HG03469 (cell line): ENCODE measurements around the gene LIPT2.

Source experiments
- ATAC-seq: cut with Tn5 transposase; IDR thresholded peaks from one replicate; pipeline ENCODE4 v1.9.1; 2021; ENCODE audit warnings: mild to moderate bottlenecking, moderate library complexity, moderate number of reproducible peaks; ENCODE audit not compliant: unreplicated experiment

LIPT2 gene

DNA sequence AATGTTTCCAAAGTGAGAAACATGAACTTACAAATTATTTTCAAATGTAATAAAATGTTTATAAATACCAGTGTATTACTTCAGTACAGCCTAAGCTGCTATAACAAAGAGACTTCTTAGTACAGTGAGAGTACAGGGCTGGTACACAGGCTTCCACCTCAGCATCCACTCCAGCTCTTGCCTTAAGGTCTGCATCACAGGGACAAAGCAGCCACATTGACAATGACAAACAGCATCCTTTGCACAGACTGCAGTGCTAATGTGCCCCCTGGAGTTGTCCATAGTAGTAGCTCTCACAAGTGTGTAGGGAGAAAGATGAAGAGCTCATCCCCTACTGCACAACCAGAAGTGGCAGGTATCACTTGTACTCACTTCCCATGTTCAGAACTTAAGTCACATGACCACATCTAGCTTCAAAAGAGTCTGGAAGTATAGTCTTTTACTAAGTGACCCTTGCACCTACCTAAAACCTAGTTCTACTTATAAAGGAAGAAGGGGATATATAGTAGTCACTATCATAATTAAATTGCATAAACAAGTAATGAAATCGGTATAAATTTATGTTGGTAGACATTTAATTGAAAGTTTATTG lies 10.7 kb upstream of the LIPT2 start:
- ATAC-seq, result no peak

GRCh38 chr11:74494916-74495315 lies 1.4 kb upstream of the LIPT2 start:
- no peak for ATAC-seq

GRCh38 chr11:74493791-74494630 lies 487 bp upstream of the LIPT2 start:
- no peak for ATAC-seq

GRCh38 chr11:74492084-74492483 lies 1.4 kb downstream of the LIPT2 start:
- no peak for ATAC-seq

- no peak for ATAC-seq
These were observed 2.6 kb downstream of the LIPT2 start for GRCh38 chr11:74490941-74491340.

GRCh38 chr11:74487875-74488274 lies 5.6 kb downstream of the LIPT2 start:
- ATAC-seq, result no peak

- no peak for ATAC-seq
These were observed 7.7 kb downstream of the LIPT2 start for GRCh38 chr11:74485868-74486267.

DNA sequence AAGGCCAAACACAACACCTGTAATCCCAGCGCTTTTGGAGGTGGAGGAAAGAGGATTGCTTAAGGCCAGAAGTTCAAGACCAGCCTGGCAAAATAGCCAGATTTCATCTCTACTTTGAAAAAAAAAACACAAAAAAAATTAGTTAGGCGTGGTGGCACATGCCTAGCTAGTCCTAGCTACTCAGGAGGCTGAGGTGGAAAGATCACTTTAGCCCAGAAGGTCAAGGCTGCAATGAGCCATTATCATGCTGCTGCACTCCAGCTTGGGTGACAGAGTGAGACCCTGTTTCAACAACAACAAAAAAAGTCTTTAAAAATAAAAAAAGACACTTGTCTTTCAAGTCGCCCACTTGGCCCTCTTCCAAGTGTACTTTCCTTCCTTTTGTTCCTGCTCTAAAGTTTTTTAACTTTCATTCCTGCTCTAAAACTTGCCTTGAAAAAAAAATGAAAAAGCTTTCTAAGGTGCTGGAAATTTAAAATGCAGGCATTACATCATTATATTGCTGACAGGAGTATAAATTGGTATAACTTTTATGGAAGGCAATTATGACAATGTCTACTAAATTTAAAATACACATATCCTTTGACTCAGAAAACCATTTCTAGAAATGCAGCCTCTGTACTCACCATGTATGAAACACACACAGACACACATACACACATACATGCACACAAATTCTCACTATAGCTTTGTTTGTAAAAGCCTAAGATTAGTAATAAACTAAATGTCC lies 12.7 kb downstream of the LIPT2 start:
- ATAC-seq, result no peak

DNA sequence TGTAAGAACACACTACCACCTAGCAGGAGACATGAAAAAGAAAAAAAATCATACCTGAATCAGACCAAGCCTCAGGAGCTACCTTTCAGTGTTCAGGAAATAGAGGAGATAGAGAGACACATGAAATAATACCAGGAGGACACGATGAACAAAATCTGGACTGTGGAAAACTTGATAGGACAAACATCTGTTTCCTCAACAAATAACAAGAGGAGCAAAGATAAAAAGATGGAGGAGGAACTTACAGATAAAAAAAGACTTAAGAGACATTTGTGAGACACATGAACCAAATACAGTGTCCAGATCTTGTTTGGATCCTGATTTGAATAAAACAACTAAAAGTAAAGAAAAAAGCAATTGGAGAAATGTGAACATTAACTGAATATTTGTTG lies 13.8 kb downstream of the LIPT2 start:
- no peak for ATAC-seq

DNA sequence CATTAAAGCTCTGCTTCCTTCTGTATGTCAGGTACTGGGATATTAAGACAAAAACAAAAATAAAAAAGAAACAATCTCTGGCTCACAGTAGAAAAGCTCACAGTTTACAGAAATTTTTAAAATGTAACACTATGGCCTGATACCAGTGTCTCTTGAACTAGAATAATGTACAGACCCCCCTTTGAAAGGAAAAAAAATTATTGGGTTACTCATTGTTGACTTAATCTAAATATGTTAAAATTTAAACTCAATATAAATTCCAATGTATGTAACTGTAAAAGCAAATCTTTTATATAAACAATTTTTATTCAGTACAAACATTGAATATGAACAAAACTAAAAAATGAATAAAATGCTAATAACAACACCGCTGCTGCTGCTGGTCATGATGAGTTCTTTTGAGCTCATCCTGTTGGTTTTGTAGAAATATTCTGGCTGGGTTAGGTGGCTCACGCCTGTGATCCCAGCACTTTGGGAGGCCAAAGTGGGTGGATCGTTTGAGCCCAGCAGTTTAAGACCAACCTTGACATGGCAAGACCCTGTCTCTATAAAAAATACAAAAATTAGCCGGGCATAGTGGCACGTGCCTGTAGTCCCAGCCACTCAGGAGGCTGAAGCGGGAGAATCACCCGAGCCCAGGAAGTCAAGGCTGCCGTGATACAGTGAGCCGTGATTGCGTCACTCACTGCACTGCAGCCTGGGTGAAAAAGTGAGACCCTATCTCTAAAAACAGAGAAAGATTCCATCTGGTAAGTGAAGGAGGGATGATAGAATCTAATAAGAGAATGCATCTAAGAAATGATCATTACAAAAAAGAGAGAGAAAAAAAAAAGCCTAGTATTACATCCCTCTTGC lies 14.4 kb downstream of the LIPT2 start:
- ATAC-seq, result no peak

DNA sequence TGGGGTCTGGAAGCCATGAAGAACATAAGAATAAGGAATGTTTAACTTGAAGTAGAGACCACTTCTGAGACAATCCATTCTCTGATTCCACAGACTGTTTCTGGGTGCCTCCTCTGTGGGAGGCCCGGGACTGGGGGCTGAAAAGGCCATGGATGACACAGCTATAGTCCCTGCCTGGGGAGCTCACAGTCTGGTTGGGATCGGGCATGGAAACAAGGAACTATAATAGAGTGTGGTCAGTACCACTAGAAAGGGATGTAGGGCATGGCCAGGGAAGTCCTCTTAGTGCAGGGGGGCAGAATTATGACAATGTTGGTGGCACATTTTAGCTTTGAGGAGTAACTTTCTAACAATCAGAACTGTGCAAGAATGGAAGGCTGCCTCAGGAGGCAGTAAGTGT lies 17.0 kb downstream of the LIPT2 start:
- no peak for ATAC-seq

DNA sequence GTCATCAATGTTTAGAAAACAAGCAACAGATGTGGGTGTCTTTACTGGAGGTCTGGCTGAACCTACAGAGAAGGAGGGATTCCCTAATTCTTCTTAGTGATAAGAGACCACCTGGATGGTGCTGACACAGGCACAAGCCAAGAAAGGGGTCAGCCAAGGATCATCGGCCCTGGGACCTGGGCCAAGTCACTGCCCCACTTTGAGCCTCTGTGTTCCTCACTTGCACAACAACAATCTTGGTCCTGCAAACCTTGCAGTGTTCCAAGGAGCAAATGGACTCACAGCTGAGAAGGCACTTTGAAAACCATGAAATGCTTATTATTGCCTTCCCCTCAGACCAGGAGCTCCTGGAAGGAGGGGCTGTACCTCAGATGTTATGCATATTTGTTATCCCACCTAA lies 19.2 kb downstream of the LIPT2 start:
- no peak for ATAC-seq

GRCh38 chr11:74473382-74474173 lies 19.9 kb downstream of the LIPT2 start:
- no peak for ATAC-seq

- no peak for ATAC-seq
These were observed 21.7 kb downstream of the LIPT2 start for GRCh38 chr11:74471668-74472429.

DNA sequence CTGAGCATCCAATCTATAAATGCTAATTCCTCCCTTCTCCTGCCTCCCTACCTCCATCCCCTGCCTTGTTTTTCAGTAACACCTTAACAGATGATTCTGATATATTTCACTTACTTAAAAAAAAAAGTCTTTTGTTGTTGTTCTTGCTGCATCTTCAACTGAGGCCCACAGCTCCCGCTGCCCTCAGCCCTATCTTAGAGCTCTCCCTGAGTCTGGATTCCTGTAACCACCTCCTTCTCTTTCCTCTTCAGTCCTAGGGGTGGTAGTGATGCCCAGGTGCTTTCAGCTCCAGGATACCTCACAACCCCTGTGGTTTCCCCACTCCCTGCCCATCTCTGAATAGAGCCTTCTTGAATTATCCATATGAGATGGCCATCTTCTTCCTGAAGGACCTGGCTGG lies 22.5 kb downstream of the LIPT2 start:
- ATAC-seq, result no peak

DNA sequence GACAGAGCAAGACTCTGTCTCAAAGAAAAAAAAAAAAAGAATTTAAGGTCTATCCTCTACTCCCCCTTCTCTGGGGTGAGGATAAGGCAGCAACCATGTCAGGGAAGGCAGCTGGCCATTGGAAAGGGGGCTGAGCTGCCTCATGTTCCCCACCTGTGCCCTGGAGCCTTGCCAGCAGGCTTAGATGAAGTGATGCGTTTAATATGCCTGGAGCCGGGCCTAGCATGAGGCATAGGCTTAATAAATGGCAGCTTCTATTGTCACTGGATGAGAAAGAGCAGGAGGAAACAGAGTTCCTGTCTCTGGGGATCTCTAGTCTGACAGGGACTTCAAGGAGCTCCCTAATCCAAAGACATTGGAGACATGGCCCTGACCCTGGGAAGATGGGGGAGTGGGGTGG lies 23.0 kb downstream of the LIPT2 start:
- ATAC-seq, result no peak

GRCh38 chr11:74468936-74469335 lies 24.6 kb downstream of the LIPT2 start:
- no peak for ATAC-seq

DNA sequence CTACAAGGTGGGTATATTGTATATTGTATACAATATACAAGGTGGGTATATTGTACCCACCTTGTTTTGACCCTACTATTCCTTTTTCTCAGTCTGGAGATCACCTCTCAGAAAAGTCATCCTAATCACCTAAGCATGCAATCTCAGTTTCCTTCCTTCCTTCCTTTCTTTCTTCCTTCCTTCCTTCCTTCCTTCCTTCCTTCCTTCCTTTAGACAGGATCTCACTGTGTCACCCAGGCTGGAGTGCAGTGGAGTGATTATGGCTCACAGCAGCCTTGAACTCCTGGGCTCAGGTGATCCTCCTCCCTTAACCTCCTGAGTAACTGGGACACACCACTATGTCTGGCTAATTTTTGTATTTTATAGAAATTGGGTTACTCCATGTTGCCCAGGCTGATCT lies 25.0 kb downstream of the LIPT2 start:
- no peak for ATAC-seq

DNA sequence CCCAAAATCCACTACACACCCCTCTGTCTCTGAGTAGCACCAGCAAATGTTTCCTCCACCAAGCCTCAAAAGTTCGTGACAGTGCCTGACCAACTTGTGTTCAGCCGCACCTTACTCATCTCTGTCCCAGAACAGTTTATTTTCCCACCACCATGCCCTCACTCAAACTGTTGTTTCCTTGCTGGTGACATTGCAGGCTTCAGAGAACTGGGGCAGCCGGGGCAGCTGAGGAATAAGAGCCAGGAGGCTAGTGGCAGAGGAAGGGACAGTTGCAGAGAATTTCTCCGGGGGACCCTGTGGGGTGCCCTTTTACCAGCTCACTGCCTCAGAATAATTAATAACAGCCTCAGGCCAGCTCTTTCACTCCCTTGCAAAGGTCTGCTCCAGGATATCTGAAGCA lies 25.5 kb downstream of the LIPT2 start:
- no peak for ATAC-seq
